Measurements from ENCODE around the gene GABRG3. TPM values are rescaled to one million over a fixed set of nuclear protein-coding genes. Genes with fewer than 3 reads are reported as not detected.

Gene GABRG3
- total and polyA plus RNA-seq, 8 donors: 0.35 TPM; not detected in 7

DNA sequence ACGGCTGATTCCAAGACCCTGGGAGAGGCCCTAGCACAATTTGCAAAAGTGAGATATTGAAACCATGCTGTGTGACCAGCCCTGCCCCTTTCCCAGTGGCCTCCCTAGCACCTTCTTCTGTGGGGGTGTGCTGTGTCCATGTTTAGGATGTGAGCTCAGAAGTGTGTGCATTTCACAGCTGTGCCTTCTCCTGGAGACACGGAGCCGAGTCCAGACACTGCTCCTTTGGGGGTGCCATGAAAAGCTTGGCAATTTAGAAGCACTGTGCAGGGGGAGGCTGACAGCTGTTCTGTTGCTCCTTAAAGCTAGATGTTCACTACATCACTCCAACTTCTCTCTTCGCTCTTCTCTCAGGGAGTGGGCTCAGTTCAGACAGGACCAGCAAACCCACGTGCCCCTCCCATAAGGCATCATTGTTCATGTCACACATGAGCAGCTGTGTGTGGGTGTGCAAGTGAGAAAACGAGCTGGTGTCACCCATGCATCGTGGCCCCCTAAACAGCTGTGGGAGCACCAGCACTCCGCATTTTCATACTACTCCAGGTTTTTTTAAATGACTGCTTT lies 492.6 kb downstream of the GABRG3 start:
- ATAC-seq: no peak
- H3K4me1 ChIP-seq: no peaks in the 10 kb centered on the region
- no peaks in the 10 kb centered on the region for H3K36me3 ChIP-seq
- no peak for DNase-seq
- WGBS, 2 donors: 61 to 70% methylated on average over 8 of the region's 8 CpGs
- FAIRE-seq: no peak
- no peak overlapping the region for H3K27ac ChIP-seq
- H3K4me3 ChIP-seq: no peak overlapping the region
- no peaks in the 10 kb centered on the region for H3K27me3 ChIP-seq
- H3K9me3 ChIP-seq: no peaks in the 10 kb centered on the region
- TF ChIP-seq, protein P1, sequence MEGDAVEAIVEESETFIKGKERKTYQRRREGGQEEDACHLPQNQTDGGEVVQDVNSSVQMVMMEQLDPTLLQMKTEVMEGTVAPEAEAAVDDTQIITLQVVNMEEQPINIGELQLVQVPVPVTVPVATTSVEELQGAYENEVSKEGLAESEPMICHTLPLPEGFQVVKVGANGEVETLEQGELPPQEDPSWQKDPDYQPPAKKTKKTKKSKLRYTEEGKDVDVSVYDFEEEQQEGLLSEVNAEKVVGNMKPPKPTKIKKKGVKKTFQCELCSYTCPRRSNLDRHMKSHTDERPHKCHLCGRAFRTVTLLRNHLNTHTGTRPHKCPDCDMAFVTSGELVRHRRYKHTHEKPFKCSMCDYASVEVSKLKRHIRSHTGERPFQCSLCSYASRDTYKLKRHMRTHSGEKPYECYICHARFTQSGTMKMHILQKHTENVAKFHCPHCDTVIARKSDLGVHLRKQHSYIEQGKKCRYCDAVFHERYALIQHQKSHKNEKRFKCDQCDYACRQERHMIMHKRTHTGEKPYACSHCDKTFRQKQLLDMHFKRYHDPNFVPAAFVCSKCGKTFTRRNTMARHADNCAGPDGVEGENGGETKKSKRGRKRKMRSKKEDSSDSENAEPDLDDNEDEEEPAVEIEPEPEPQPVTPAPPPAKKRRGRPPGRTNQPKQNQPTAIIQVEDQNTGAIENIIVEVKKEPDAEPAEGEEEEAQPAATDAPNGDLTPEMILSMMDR (IDR thresholded peaks at IDR 0.05): no peak
- intact Hi-C loops (cut with DNase I): no loop called here

DNA sequence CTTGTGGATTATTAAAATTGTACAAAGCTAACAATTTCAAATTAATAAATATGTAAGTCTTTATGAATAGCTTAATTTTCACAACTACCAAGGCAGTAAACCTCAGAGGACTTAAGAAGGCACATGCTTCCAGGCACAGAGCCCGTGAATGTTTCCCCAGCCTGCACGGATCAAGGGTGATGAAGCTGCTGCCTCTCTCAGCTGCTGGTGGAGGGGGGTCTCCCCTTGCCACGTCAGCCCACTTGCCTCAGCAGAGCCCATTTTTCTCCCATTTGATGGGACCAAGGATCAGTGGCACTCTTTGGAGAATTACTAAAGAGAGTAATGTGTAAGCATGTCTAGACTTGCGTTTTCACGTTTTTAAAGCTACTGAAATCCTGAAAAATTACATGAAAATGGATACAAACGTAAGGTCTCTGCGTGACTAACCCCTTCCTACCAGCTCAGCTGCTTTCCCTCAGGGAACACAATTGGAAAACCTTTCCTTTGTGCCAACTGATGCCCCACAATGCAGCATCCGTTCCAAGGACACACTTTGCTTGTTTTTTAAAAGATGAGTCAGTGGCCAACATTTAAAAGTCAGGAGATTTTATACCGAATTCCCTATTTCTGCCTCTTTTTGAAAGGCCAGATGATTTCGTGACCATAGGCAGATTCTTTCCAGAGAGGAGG lies 494.1 kb downstream of the GABRG3 start:
- Histone ChIP-seq H3K27me3 (no peaks in the 10 kb centered on the region), H3K4me3 (no peak overlapping the region), H3K9me3 (no peaks in the 10 kb centered on the region), H3K4me1 (no peaks in the 10 kb centered on the region), H3K27ac (no peak overlapping the region), H3K36me3 (no peaks in the 10 kb centered on the region)
- DNase-seq (no peak), ATAC-seq (no peak), FAIRE-seq (no peak)
- intact Hi-C loops (cut with DNase I): no loop called here
- WGBS, 2 donors: 35 to 52% methylated on average over 10 of the region's 10 CpGs
- TF ChIP-seq, protein P1 (IDR thresholded peaks at IDR 0.05): no peak

- ATAC-seq (no peak), DNase-seq (no peak), FAIRE-seq (no peak)
- H3K4me1 ChIP-seq: no peaks in the 10 kb centered on the region
- H3K4me3 ChIP-seq: no peak overlapping the region
- H3K36me3 ChIP-seq: no peaks in the 10 kb centered on the region
- intact Hi-C loops (cut with DNase I): no loop called here
- TF ChIP-seq, protein P1 (IDR thresholded peaks at IDR 0.05): no peak
- WGBS, 2 donors: 66 to 73% methylated on average over 2 of the region's 2 CpGs
- H3K27ac ChIP-seq: no peak overlapping the region
- no peaks in the 10 kb centered on the region for H3K9me3 ChIP-seq
- no peaks in the 10 kb centered on the region for H3K27me3 ChIP-seq
These were observed 495.8 kb downstream of the GABRG3 start for GRCh38 chr15:27466758-27467157.

DNA sequence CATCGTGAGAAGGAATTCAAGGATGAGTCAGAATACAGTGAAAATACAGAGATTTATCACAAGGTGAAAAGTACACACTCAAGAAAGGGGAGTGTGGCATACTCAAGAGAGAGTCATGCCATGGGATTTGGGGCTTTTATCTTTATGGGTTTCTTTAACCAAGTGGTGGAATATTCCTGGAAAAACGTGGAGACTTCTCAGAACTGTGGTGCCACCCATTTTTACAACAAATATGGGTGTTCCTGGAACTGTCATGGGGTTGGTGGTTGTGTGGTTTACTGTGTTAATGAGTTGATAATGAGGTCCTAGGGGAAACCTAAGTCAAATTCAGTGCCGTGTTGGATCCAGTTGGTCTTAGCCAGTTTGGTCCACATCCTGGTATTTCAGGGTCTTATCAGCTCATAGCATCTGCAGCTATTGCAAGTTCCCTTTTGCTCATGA lies 497.2 kb downstream of the GABRG3 start:
- intact Hi-C loops (cut with DNase I): no loop called here
- H3K27ac ChIP-seq: no peak overlapping the region
- H3K9me3 ChIP-seq: no peaks in the 10 kb centered on the region
- no peaks in the 10 kb centered on the region for H3K27me3 ChIP-seq
- FAIRE-seq (no peak), ATAC-seq (no peak), DNase-seq (no peak)
- H3K36me3 ChIP-seq: no peaks in the 10 kb centered on the region
- 41 to 56% methylated on average over 3 of the region's 3 CpGs for WGBS, 2 donors
- H3K4me3 ChIP-seq: no peak overlapping the region
- TF ChIP-seq, protein P1 (IDR thresholded peaks at IDR 0.05): no peak
- H3K4me1 ChIP-seq: no peaks in the 10 kb centered on the region

GRCh38 chr15:27473845-27474244 lies 502.9 kb downstream of the GABRG3 start:
- Histone ChIP-seq H3K27ac (no peak overlapping the region), H3K27me3 (no peaks in the 10 kb centered on the region), H3K4me1 (no peaks in the 10 kb centered on the region), H3K36me3 (no peaks in the 10 kb centered on the region), H3K4me3 (no peak overlapping the region), H3K9me3 (no peaks in the 10 kb centered on the region)
- intact Hi-C loops (cut with DNase I): no loop called here
- 81 to 89% methylated on average over 1 of the region's 1 CpG for WGBS, 2 donors
- TF ChIP-seq, protein P1 (IDR thresholded peaks at IDR 0.05): no peak
- ATAC-seq: no peak
- FAIRE-seq: no peak
- no peak for DNase-seq
